Loucy (cell line): ENCODE data around the gene SUZ12.

ENCODE experiments used
- EZH2phosphoT487 ChIP-seq: fragments of 200-600 bp; IDR thresholded peaks from 2 replicates; pipeline ENCODE4 v1.6.1; 2018; ENCODE audit warnings: antibody characterized with exemption, mild to moderate bottlenecking, moderate library complexity, borderline replicate concordance
- TF ChIP-seq, protein P1 (sequence below): fragments of 200-600 bp; sonication (generic); conservative IDR thresholded peaks from 2 replicates; pipeline ENCODE4 v1.5.1; 2014; ENCODE audit warnings: mild to moderate bottlenecking, antibody characterized with exemption, low read length

DNA sequence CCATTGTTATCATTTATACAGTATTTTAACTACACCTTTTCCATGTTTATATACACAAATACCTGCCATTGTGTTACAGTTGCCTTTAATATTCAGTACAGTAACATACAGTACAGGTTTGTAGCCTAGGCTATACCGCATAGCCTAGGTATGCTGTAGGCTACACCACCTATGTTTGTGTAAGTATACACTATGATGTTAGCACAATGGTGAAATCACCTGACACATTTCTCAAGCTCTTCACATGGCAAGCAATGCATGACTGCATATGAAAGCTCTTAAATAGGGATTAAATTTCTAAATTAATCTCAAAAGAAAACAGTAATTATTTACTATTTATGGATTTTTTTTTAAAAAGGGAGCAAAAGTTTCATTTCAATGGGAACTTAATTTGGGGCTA is 82.4 kb downstream of the SUZ12 start:
- TF ChIP-seq, protein P1, sequence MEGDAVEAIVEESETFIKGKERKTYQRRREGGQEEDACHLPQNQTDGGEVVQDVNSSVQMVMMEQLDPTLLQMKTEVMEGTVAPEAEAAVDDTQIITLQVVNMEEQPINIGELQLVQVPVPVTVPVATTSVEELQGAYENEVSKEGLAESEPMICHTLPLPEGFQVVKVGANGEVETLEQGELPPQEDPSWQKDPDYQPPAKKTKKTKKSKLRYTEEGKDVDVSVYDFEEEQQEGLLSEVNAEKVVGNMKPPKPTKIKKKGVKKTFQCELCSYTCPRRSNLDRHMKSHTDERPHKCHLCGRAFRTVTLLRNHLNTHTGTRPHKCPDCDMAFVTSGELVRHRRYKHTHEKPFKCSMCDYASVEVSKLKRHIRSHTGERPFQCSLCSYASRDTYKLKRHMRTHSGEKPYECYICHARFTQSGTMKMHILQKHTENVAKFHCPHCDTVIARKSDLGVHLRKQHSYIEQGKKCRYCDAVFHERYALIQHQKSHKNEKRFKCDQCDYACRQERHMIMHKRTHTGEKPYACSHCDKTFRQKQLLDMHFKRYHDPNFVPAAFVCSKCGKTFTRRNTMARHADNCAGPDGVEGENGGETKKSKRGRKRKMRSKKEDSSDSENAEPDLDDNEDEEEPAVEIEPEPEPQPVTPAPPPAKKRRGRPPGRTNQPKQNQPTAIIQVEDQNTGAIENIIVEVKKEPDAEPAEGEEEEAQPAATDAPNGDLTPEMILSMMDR, result no peak
- TF ChIP-seq EZH2phosphoT487, result no peak
